ENCODE data around the gene PLCL1. TPM values are rescaled to one million over a fixed set of nuclear protein-coding genes. Genes with fewer than 3 reads are reported as not detected.

The PLCL1 gene
- total RNA-seq, 4 donors from 2014 or later = 6.6 to 10.8 (median 8.3) TPM

DNA sequence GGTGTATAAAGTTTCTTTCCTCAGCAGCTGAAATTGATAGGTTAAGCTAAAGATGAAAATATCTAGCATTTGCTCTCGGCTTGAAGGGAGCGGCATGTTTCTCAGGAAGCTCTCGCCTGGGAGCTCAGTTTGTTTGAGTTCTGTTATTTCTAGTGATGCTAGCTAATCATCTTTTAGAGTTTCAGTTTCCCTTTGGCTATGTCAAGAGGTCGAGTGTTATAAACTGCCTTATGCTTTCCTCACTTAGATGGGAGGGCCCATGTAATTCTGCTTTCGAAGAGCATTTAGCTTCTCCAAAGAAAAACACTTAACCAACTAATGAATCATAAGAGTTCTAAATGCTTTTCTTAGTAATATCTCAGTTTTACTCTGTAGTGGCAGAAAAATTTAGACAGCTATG, 33.6 kb downstream of the PLCL1 start:
- TF ChIP-seq CTCF (IDR thresholded peaks at IDR 0.05; ENCODE audit: low read depth) = no peak

DNA sequence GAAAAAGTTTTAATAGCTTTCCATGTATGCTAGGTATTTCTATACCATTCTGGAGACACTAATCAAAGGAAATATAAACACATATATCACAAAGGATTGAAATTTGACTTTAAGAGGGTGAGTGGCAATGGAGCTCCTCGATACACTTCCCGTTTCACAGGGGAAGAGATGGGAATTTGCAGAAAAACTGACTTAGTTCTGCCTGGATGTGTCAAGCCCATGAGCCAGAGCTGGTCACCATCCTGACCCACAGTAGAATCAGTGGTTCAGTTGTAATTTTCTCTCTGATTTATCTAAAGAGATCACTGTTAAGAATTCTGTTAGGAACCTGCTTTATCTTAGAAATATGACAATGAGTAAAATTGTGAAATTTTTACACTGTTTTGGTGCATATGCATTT, 34.2 kb downstream of the PLCL1 start:
- no peak for TF ChIP-seq CTCF (IDR thresholded peaks at IDR 0.05; ENCODE audit: low read depth)

DNA sequence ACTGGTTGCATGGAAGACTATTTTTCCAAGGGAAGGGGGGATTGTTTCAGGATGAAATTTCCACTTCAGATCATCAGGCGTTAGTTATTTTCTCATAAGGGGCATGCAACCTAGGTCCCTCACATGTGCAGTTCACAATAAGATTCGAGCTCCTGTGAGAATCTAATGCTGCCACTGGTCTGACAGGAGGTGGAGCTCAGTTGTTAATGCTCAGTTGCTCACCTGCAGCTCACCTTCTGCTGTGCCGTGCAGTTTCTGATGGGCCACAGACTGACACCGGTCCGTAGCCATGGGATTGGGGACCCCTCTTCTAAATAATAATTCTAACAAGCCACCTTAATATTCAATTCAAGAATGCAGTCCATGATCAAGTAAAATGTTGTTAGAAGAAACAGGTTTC, 34.9 kb downstream of the PLCL1 start:
- TF ChIP-seq CTCF (IDR thresholded peaks at IDR 0.05; ENCODE audit: low read depth) = no peak

DNA sequence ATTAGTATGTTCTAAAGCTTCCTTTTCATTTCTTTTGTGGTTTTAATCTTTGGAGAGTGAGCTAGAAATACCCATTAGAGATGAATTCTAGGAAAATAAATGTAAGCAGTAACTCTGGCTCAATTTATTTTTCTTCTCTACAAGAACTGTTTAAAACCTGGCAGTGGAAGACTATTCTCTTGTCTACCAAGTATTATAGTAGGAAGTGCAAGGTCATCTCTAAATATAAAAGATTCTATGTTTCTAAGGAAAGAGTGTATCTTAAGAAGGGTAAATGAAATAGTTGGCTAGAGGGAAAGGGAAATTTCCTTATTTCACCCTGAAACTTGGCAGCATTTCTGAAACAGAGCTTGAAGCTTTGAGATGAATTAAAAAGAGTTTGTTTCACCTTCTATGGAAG, 35.5 kb downstream of the PLCL1 start:
- no peak for TF ChIP-seq CTCF (IDR thresholded peaks at IDR 0.05; ENCODE audit: low read depth)

DNA sequence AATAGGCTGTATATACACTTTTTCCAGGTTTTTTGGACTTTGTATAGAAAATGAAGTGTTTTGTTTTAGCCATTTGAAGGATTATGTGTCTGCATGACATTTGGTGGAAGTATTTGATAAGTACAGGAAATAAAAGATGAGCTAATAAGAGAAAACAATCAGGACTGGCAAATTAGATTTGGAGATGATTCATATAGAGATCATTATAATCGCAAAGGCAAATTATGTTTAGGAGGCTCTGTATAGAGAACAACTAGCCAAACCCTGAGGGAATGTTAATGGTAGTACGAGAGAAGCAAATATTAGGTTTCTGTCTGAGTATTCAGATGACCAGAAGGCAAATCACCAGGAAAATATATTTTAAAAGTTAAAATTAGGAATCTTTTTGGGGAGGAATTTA, 41.7 kb downstream of the PLCL1 start:
- no peak for TF ChIP-seq CTCF (IDR thresholded peaks at IDR 0.05; ENCODE audit: low read depth)

GRCh38 chr2:197846777-197847176, 42.4 kb downstream of the PLCL1 start:
- TF ChIP-seq CTCF (IDR thresholded peaks at IDR 0.05; ENCODE audit: low read depth) = no peak

GRCh38 chr2:197847651-197848401, 43.4 kb downstream of the PLCL1 start:
- TF ChIP-seq CTCF (IDR thresholded peaks at IDR 0.05; ENCODE audit: low read depth) = no peak
